Prostate gland (tissue), 2 donors: ENCODE results near the gene RNF208. TPM values are rescaled to one million over a fixed set of nuclear protein-coding genes. Genes with fewer than 3 reads are reported as not detected.
A peak's percentile ranks its signal among the peaks of the same experiment; 100 is the strongest.

Experiments
- DNase-seq: peaks from one replicate; pipeline ENCODE4 v3.0.0-alpha.2; 2019; ENCODE audit warnings: low spot score
- H3K27ac ChIP-seq, 2 donors: fragments of 200-600 bp; sonication (generic); 2 replicates each; pipeline ENCODE4 v1.5.1; 2017 to 2019
- H3K27me3 ChIP-seq: fragments of 200-600 bp; sonication (generic); replicated peaks from 2 replicates; pipeline ENCODE4 v1.5.1; 2019; ENCODE audit not compliant: insufficient read depth
- H3K36me3 ChIP-seq, 2 donors: fragments of 200-600 bp; sonication (generic); 1 replicate in 1 of 2; 2 replicates in 1 of 2; pipeline versions ENCODE4 v1.5.1 to v1.8.1; 2017 to 2019
- H3K4me1 ChIP-seq: fragments of 200-600 bp; sonication (generic); replicated peaks from 2 replicates; pipeline ENCODE4 v1.5.1; 2019
- H3K4me3 ChIP-seq, 2 donors: fragments of 200-600 bp; sonication (generic); 2 replicates each; pipeline ENCODE4 v1.5.1; 2017 to 2019
- H3K9me3 ChIP-seq: fragments of 200-600 bp; sonication (generic); 2 replicates; pipeline ENCODE4 v1.5.1; 2017
- POLR2A ChIP-seq: fragments of 450-650 bp; IDR thresholded peaks from one replicate; pipeline ENCODE4 v1.6.1; 2016; ENCODE audit warnings: antibody characterized with exemption, mild to moderate bottlenecking
- POLR2AphosphoS5 ChIP-seq: sonication (generic); formaldehyde crosslinking; IDR thresholded peaks from one replicate; pipeline ENCODE4 v1.6.1; 2017; ENCODE audit warnings: antibody characterized with exemption
- WGBS: methylation state at CpG from one replicate; pipeline ENCODE4 v1.1.5; 2018; 5-methylcytosine and 5-hydroxymethylcytosine counted together
- intact Hi-C: fragments of 100-400 bp; cut with DNase I; formaldehyde crosslinking; loops from one replicate; pipeline ENCODE4 v1.14.2; 2022
- total RNA-seq, 2 donors: library from RNA; depleted of rRNA; stranded (reverse); fragments of >200 nt; gene quantifications; one replicate each; pipeline ENCODE4 v1.1.0, GENCODE V29; 2016
- TF ChIP-seq, protein P1 (sequence below), 4 experiments: fragments of 200-600 bp in 2 of 4; fragments of 450-650 bp in 2 of 4; sonication (generic) in 2 of 4; IDR thresholded peaks; 1 replicate in 3 of 4; 2 replicates in 1 of 4; pipeline ENCODE4 v1.5.1; 2016 to 2019; ENCODE audit warnings: antibody characterized with exemption in 4 of 4, mild to moderate bottlenecking in 2 of 4, moderate library complexity in 2 of 4

Gene RNF208
- total RNA-seq, 2 donors from 2014 or later = 3.8 to 6.2 TPM

DNA sequence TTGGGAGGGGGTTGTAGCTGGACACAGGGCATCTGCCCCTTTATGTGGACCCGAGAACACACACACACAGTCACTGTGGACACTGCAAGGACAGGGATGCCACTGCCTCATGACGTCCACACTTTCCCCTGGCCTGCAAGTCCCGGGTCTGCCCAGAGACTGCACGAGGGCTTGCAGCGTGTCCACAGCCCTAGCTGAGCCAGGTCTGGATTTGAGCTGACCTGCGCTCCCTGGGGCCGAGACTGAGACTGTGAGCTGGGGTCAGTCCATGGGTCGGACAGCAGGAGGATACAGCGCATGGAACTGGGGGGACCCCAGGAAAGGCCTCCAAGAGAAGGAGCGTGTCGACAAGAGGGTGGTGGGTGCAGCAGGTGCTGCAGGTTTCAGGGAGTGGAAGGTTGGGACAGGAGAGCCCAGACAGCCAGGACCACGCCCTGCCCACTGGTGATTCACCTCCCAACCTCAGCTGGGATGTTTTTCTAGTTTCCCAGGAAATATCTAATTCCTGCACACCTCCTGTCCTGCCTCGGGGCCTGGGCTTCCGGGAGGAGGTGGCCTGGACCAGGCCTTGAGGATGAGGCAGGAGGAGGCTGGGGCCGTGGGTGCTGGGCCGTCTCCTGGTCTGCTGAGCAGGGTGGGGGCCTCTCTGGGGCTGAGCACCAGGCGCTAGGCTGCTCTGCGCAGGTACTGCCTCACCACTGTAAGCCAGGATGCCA, 4.5 kb upstream of the RNF208 start:
- 50% methylated on average over 18 of the region's 18 CpGs for WGBS
- Histone ChIP-seq H3K27me3 (peaks cover 4% of the 10 kb centered on the region), H3K9me3 (no peaks in the 10 kb centered on the region), H3K4me1 (peaks cover 4% of the 10 kb centered on the region), H3K4me3 (no peak overlapping the region), H3K27ac (peak overlapping the region; percentile 66 to 79), H3K36me3 (no peaks in the 10 kb centered on the region)
- DNase-seq = no peak
- intact Hi-C loops = loop anchor here (5.0 kb wide), 1 partner anchor 109 kb away; no protein-coding TSS in a partner anchor
- no peak for TF ChIP-seq POLR2A
- TF ChIP-seq, protein P1, sequence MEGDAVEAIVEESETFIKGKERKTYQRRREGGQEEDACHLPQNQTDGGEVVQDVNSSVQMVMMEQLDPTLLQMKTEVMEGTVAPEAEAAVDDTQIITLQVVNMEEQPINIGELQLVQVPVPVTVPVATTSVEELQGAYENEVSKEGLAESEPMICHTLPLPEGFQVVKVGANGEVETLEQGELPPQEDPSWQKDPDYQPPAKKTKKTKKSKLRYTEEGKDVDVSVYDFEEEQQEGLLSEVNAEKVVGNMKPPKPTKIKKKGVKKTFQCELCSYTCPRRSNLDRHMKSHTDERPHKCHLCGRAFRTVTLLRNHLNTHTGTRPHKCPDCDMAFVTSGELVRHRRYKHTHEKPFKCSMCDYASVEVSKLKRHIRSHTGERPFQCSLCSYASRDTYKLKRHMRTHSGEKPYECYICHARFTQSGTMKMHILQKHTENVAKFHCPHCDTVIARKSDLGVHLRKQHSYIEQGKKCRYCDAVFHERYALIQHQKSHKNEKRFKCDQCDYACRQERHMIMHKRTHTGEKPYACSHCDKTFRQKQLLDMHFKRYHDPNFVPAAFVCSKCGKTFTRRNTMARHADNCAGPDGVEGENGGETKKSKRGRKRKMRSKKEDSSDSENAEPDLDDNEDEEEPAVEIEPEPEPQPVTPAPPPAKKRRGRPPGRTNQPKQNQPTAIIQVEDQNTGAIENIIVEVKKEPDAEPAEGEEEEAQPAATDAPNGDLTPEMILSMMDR (IDR thresholded peaks at IDR 0.05) = no peak
- TF ChIP-seq POLR2AphosphoS5 = no peak

DNA sequence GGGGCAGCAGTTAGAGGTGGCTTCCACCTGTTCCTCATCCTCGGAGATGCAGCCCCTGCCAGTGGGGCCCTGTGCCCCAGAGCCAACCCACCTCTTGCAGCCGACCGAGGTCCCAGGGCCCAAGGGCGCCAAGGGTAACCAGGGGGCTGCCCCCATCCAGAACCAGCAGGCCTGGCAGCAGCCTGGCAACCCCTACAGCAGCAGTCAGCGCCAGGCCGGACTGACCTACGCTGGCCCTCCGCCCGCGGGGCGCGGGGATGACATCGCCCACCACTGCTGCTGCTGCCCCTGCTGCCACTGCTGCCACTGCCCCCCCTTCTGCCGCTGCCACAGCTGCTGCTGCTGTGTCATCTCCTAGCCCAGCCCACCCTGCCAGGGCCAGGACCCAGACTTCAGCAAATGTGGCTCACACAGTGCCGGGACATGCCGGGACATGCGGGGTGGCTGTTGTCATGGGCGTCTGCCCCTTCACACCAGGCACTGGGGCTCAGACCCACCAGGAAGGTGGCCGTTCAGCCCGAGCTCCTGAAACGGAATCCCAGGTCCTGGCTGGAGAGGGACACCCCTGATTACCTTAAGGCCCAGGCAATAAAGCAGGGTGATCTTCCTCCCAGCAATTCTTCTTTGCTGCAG, 3.8 kb upstream of the RNF208 start:
- H3K4me3 ChIP-seq = no peak overlapping the region
- H3K27me3 ChIP-seq = peaks cover under 1% of the 10 kb centered on the region
- intact Hi-C loops = loop anchor here (5.0 kb wide), 1 partner anchor 109 kb away; no protein-coding TSS in a partner anchor
- peak overlapping the region in 1 of 2 donors; percentile 79 for H3K27ac ChIP-seq
- peaks cover 4% of the 10 kb centered on the region for H3K4me1 ChIP-seq
- TF ChIP-seq POLR2AphosphoS5 = no peak
- TF ChIP-seq POLR2A = no peak
- TF ChIP-seq, protein P1 (IDR thresholded peaks at IDR 0.05) = no peak
- WGBS = 56% methylated on average over 21 of the region's 21 CpGs
- H3K36me3 ChIP-seq = no peaks in the 10 kb centered on the region
- H3K9me3 ChIP-seq = no peaks in the 10 kb centered on the region
- no peak for DNase-seq

DNA sequence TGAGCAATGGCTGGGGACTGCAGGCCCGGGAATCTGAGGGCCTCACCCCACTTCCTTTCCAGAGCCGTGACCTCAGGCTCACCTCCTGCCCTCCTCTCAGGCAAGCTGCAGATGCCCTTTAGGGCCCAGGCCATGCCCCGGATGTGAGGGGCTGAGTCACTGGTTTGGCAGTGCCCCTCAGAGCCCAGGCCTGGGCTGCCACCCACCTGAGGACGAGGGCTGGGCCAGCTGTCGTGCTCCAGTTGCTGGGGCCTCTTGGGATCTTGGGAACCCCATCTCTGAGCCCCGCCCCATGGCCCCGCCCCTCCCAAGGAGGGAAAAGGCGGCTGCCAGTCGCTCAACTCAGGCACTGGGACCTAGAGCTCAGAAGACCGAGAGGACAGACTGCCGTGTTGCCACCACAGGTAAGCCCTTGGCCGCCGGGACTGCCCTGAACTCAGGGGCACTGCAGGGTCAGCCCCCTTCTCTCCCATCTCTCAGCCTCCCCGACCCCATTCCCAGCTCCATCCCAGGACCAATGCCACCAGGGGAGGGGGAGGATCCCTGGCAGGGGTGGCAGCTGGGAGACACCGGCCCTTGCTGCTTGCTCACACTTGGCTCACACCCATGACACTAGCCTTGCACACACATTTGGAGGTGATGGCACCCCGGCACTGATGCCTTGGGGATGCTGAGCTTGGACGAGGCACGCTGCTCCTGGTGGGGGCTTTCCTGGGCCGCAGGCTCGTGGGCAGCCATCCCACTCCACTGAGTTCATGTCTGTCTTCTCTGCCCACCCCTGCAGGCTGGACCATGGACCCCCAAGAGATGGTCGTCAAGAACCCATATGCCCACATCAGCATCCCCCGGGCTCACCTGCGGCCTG, 3.0 kb upstream of the RNF208 start, which contains the start of gene CYSRT1:
Gene CYSRT1 (plus strand): TSS at position 345 of the 865 bp plus-strand sequence. CDS start 448 bp downstream, at position 793.
- WGBS = 58% methylated on average over 23 of the region's 23 CpGs
- intact Hi-C loops = loop anchor here (5.0 kb wide), 1 partner anchor 108 kb away; no protein-coding TSS in a partner anchor
- peak within 1 kb of the TSS; percentile 45 to 54 for H3K4me3 ChIP-seq
- DNase-seq = no peak
- peak within 1 kb of the TSS; percentile 78 to 79 for H3K27ac ChIP-seq
- TF ChIP-seq POLR2AphosphoS5 (no peak), POLR2A (no peak)
- TF ChIP-seq, protein P1 (IDR thresholded peaks at IDR 0.05) = no peak
- H3K9me3 ChIP-seq = no peaks in the 10 kb centered on the region
- no peaks in the 10 kb centered on the region for H3K36me3 ChIP-seq
- H3K4me1 ChIP-seq = peaks cover 4% of the 10 kb centered on the region
- H3K27me3 ChIP-seq = no peaks in the 10 kb centered on the region

DNA sequence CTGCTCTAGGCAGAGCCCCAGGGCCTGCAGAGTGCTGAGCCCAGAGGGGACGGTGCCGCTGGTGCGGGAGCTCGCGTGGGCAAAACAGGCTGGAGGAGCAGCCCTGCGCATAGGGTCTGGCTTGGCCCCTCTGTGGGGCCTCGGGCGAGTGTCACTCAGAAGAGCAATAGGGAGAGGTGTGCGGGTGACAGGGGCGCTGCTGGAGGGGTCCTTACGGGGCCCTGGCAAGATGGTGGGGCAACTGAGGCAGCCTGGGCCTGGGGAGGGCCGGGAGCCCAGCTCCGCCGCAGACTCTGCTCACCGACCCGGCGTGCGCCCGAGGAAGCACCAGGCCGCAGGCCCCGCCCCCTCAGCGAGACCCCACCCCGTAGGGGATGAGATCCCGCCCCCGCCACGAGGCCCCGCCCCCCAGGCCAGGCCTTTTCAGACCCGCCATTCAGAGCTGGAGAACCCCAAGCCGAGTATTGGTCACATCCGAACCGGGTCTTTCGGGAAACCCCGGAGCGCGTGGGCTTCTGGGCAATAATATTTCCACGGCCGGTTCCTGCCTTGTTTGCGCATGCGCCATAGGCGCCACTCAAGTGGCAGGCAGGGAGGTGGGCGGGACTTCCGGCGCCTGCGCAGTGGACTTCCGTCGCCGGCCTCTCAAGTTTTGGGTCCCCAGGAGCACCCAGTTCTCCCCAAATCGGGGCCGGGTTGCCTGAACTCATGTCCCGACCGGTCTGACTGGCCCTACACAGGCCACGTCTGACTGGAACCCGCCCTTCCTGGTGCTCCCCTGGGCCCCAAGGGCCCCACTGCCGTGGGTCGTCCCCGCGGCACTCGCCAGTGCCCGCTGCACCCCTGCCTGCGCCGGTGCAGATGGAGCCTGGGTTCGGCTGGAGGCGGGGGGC, 1.3 kb upstream of the RNF208 start:
- WGBS = 2% methylated on average over 29 of the region's 63 CpGs
- no peaks in the 10 kb centered on the region for H3K36me3 ChIP-seq
- H3K27me3 ChIP-seq = no peaks in the 10 kb centered on the region
- H3K9me3 ChIP-seq = no peaks in the 10 kb centered on the region
- peak overlapping the region; percentile 76 to 78 for H3K27ac ChIP-seq
- peaks cover 4% of the 10 kb centered on the region for H3K4me1 ChIP-seq
- peak; percentile 34 for TF ChIP-seq POLR2A
- TF ChIP-seq, protein P1 (IDR thresholded peaks at IDR 0.05) = peak in 1 of 4 experiments; percentile 11
- TF ChIP-seq POLR2AphosphoS5 = peak; percentile 98
- intact Hi-C loops = no loop called here
- peak; percentile 96 for DNase-seq
- peak overlapping the region; percentile 45 to 54 for H3K4me3 ChIP-seq
